ENCODE measurements around the gene MVK. TPM values are rescaled to one million over a fixed set of nuclear protein-coding genes. Genes with fewer than 3 reads are reported as not detected.

Gene MVK
- total and polyA plus RNA-seq, 2 experiments from 2014 or later = 16.7 to 40.1 TPM

- no peaks in the 10 kb centered on the region for H3K79me2 ChIP-seq (replicated peaks; ENCODE audit: insufficient read depth)
- no peaks in the 10 kb centered on the region for H3K36me3 Mint-ChIP-seq (ENCODE audit: low read depth)
- H3K4me3 Mint-ChIP-seq = no peak overlapping the region
- no peak overlapping the region for H3K4me3 ChIP-seq
- peaks cover 5% of the 10 kb centered on the region for H3K27me3 Mint-ChIP-seq (ENCODE audit: insufficient read depth, low read depth, poor library complexity)
- H2AFZ ChIP-seq = no peak overlapping the region
- no peaks in the 10 kb centered on the region for H3K4me1 ChIP-seq (ENCODE audit: insufficient read depth)
- no peak overlapping the region for H3K27ac Mint-ChIP-seq
- H3K36me3 ChIP-seq (ENCODE audit: insufficient read depth) = no peaks in the 10 kb centered on the region
- TF ChIP-seq JUNB (IDR thresholded peaks at IDR 0.05; ENCODE audit: unreplicated experiment) (no peak), ETS1 (IDR thresholded peaks at IDR 0.05) (no peak), STAT1 (IDR thresholded peaks at IDR 0.05; ENCODE audit: unreplicated experiment) (no peak)
- no peaks in the 10 kb centered on the region for H3F3A ChIP-seq (replicated peaks; ENCODE audit: low read depth)
- H3K9me2 ChIP-seq (ENCODE audit: insufficient read depth) = no peaks in the 10 kb centered on the region
- H3K4me2 ChIP-seq = no peak overlapping the region
- DNase-seq (ENCODE audit: low spot score) = no peak
- no peaks in the 10 kb centered on the region for H4K20me1 ChIP-seq (replicated peaks; ENCODE audit: insufficient read depth)
- no peak overlapping the region for H3K27ac ChIP-seq (ENCODE audit: low read depth)
- H3K27me3 ChIP-seq (ENCODE audit: insufficient read depth) = no peaks in the 10 kb centered on the region
- no peak for ATAC-seq
- no peaks in the 10 kb centered on the region for H3K9me3 Mint-ChIP-seq
- H3K4me1 Mint-ChIP-seq = no peaks in the 10 kb centered on the region
Measured at GRCh38 chr12:109642506-109643132, 69.0 kb downstream of the MVK start.

- no peaks in the 10 kb centered on the region for H3K4me1 Mint-ChIP-seq
- Histone ChIP-seq H4K20me1 (replicated peaks; ENCODE audit: insufficient read depth) (no peaks in the 10 kb centered on the region), H3K9me2 (ENCODE audit: insufficient read depth) (no peaks in the 10 kb centered on the region), H3K79me2 (replicated peaks; ENCODE audit: insufficient read depth) (no peaks in the 10 kb centered on the region), H2AFZ (no peak overlapping the region), H3K4me1 (ENCODE audit: insufficient read depth) (no peaks in the 10 kb centered on the region), H3K4me2 (no peak overlapping the region), H3K36me3 (ENCODE audit: insufficient read depth) (no peaks in the 10 kb centered on the region), H3F3A (replicated peaks; ENCODE audit: low read depth) (no peaks in the 10 kb centered on the region), H3K4me3 (no peak overlapping the region), H3K27me3 (ENCODE audit: insufficient read depth) (no peaks in the 10 kb centered on the region), H3K27ac (ENCODE audit: low read depth) (no peak overlapping the region)
- DNase-seq (ENCODE audit: low spot score) (no peak), ATAC-seq (no peak)
- no peak overlapping the region for H3K27ac Mint-ChIP-seq
- H3K27me3 Mint-ChIP-seq (ENCODE audit: insufficient read depth, low read depth, poor library complexity) = peaks cover 5% of the 10 kb centered on the region
- no peaks in the 10 kb centered on the region for H3K9me3 Mint-ChIP-seq
- H3K36me3 Mint-ChIP-seq (ENCODE audit: low read depth) = no peaks in the 10 kb centered on the region
- H3K4me3 Mint-ChIP-seq = no peak overlapping the region
- TF ChIP-seq ZNF331 (CRISPR knock-in tag; IDR thresholded peaks at IDR 0.05; ENCODE audit: low read depth) = no peak
- no peak for TF ChIP-seq JUNB (IDR thresholded peaks at IDR 0.05; ENCODE audit: unreplicated experiment)
- TF ChIP-seq ETS1 (IDR thresholded peaks at IDR 0.05) = no peak
- no peak for TF ChIP-seq EZH2phosphoT487 (IDR thresholded peaks at IDR 0.05; ENCODE audit: unreplicated experiment)
- no peak for TF ChIP-seq CREB1 (CRISPR knock-in tag; IDR thresholded peaks at IDR 0.05; ENCODE audit: low read depth)
- TF ChIP-seq ZNF462 (CRISPR knock-in tag; IDR thresholded peaks at IDR 0.05) = no peak
- TF ChIP-seq CTCF (conservative IDR thresholded peaks at IDR 0.05; ENCODE audit: low read depth in 2 of 2) = no peak
- no peak for TF ChIP-seq POLR2AphosphoS5 (IDR thresholded peaks at IDR 0.05; ENCODE audit: low read depth)
- TF ChIP-seq EZH2 (IDR thresholded peaks at IDR 0.05; ENCODE audit: low read depth, unreplicated experiment) = no peak
Measured at GRCh38 chr12:109645194-109645593, 71.6 kb downstream of the MVK start.
